K562 (cell line): Measurements from ENCODE around the gene CCNC.

ENCODE experiments used
- MXI1 ChIP-seq: IDR thresholded peaks from 2 replicates; pipeline ENCODE4 v1.6.1; 2011; ENCODE audit warnings: low read depth, mild to moderate bottlenecking, improper control_type of control experiment, low read length
- POLR2A ChIP-seq: fragments of 450-650 bp; conservative IDR thresholded peaks from 2 replicates; pipeline ENCODE4 v1.6.1; 2016
- SIN3A ChIP-seq, 2 experiments: fragments of 150-350 bp in 1 of 2; IDR thresholded peaks; 2 replicates each; pipeline ENCODE4 v1.6.1; 2011 to 2016; ENCODE audit warnings: borderline replicate concordance in 2 of 2, low read depth in 2 of 2, low read length in 2 of 2, mild to moderate bottlenecking in 2 of 2, moderate library complexity in 2 of 2; ENCODE audit not compliant: control insufficient read depth in 1 of 2
- ZNF311 ChIP-seq: fragments of 250-450 bp; sonication (Bioruptor Pico); IDR thresholded peaks from 2 replicates; pipeline ENCODE4 v1.4.0; 2020; ENCODE audit warnings: mild to moderate bottlenecking, moderate library complexity
- TF ChIP-seq, protein P1 (sequence below): sonication (generic); formaldehyde crosslinking; IDR thresholded peaks from 2 replicates; pipeline ENCODE4 v1.8.0; 2022; ENCODE audit warnings: mild to moderate bottlenecking, low read depth, missing genetic modification reagents

DNA sequence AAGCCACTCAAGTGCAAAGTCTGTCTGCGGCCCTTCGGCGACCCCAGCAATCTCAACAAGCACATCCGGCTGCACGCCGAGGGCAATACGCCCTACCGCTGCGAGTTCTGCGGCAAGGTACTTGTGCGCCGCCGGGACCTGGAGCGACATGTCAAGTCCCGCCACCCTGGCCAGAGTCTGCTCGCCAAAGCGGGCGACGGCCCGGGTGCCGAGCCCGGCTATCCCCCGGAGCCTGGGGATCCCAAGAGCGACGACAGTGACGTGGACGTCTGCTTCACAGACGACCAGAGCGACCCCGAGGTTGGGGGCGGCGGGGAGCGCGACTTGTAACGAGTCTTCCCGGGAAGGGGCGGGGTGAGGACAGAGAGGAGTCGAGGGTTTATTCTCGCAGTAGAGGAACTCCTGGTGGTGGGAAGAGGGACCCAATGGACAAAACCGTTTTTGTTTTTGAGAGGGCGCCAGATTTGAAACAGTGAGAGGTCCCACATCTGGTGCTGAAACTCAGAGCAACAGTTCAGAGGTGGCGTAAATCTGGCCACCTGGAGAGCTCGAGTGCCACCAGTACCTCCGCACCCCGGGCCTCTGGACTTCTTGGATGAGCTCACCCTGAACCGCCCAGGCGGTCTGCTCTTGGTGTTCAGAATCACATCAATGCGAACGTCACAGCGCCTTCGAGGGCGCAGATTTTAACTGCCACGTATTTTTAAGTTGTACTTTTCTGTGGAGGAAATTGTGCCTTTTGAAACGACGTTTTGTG, 46.1 kb upstream of the CCNC start:
- TF ChIP-seq, protein P1, sequence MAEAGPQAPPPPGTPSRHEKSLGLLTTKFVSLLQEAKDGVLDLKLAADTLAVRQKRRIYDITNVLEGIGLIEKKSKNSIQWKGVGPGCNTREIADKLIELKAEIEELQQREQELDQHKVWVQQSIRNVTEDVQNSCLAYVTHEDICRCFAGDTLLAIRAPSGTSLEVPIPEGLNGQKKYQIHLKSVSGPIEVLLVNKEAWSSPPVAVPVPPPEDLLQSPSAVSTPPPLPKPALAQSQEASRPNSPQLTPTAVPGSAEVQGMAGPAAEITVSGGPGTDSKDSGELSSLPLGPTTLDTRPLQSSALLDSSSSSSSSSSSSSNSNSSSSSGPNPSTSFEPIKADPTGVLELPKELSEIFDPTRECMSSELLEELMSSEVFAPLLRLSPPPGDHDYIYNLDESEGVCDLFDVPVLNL (CRISPR knock-in tag): no peak
- TF ChIP-seq MXI1: no peak
- no peak for TF ChIP-seq POLR2A
- no peak for TF ChIP-seq SIN3A (IDR thresholded peaks at IDR 0.05; ENCODE audit: borderline replicate concordance in 2 of 2, control insufficient read depth in 1 of 2, low read depth in 2 of 2, low read length in 2 of 2)
- no peak for TF ChIP-seq ZNF311 (CRISPR knock-in tag)
